GM21447 (cell line): ENCODE results near the gene RPRML.
A peak's percentile ranks its signal among the peaks of the same experiment; 100 is the strongest.

Source experiments
- ATAC-seq: cut with Tn5 transposase; IDR thresholded peaks from one replicate; pipeline ENCODE4 v1.9.1; 2021; ENCODE audit not compliant: unreplicated experiment

Gene RPRML

DNA sequence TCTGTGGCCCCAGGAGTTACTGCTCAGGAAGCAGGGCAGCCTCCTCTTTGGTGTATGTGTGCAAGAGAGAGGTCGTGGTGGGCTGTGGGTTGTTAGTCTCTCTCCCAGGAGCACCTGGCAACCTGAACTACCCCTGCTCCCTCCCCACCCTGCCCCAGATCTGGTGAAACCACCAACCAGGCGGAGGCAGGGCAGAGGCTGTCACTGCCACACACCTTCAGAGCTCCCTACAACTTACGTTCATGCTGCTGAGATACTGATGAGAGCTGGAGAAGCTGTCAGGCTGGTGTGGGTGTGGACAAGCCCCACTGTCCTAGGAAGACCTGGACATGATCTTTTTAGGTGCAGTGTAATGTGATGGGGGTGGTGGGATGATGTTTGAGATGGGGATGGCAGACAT is 31.8 kb downstream of the RPRML start:
- no peak for ATAC-seq

- ATAC-seq, result no peak
Observed at GRCh38 chr17:46944931-46945330, 34.1 kb downstream of the RPRML start.

- ATAC-seq, result no peak
Observed at GRCh38 chr17:46943501-46944393, 35.3 kb downstream of the RPRML start.

GRCh38 chr17:46943218-46943500 is 35.9 kb downstream of the RPRML start:
- ATAC-seq, result no peak

DNA sequence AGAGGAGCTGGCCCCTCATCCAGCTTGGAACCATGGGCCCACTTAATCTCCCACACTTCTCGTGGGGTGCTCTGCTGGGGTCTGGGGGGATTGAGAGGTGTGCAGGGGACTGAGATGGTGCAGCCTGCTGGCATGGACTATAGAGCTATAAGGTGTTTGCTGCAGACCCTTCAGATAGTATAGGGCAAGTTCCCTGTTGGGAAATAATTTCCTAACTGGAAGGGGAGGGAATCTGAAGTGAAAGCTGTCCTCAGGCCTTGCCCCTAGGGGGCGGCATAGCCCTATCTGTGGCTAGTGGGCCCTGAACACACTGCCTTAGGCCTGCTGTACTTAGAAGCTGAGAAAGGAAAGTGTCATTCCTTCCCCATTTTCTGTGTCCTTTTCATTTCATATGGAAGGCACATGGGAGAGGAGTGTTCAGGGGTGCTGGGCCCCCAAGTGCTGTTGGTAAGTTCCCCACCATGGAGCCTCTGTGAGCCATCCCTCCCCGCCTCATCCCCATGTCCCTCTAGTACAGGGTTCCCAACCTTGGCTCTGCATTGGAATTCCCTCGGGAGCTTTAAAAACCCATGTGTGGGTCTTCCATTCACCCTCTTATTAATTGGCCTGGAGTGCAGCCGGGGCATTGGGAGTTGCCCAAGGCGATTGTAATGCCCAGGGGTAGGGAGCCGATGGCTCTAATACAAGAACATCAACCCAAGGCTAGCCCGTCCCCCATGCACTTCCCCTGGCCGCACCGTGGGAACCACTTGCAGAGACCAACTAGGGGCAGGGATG is 36.4 kb downstream of the RPRML start:
- ATAC-seq, result no peak

- ATAC-seq, result peak; percentile 54
Observed at GRCh38 chr17:46940692-46941404, 38.2 kb downstream of the RPRML start.

- no peak for ATAC-seq
Observed at GRCh38 chr17:46935658-46936266, 43.3 kb downstream of the RPRML start.

GRCh38 chr17:46931596-46931995 is 47.5 kb downstream of the RPRML start:
- ATAC-seq, result no peak

DNA sequence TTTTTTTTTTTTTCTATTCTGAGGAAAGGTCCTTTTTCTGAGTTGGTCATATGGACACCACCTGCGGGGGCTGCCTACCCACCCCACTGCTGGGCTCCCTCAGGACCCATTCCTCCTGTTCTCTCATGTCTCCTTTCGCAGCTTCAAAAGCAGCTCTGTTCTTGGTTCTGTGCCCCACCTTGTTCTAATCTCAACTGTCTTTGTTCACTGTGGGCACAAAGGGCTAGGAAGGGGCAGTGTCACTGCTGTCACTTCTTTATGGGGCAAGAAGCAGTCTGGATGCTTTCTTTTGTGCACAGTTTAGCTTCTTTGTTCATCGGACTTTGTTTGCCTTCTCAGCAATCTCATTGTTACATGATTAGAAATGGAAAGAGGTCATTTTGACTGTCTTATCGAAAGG is 49.0 kb downstream of the RPRML start:
- ATAC-seq, result no peak

DNA sequence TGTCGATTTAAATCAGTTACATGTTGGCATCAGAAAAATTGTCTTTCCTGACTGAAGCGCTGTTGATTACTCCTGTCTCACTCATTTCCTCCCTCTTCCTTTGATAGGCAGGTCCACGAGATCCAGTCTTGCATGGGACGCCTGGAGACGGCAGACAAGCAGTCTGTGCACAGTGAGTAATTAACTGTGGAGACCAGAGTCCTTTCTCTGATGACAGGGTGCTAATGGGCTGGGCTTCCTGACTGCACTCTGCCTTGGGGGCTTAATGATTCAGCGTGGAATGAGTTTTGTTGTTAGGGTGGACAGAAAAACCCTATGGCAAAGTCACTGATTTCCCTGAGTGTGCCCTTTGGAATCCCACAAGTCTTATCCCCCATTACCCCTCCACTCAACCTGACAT is 49.6 kb downstream of the RPRML start:
- no peak for ATAC-seq

DNA sequence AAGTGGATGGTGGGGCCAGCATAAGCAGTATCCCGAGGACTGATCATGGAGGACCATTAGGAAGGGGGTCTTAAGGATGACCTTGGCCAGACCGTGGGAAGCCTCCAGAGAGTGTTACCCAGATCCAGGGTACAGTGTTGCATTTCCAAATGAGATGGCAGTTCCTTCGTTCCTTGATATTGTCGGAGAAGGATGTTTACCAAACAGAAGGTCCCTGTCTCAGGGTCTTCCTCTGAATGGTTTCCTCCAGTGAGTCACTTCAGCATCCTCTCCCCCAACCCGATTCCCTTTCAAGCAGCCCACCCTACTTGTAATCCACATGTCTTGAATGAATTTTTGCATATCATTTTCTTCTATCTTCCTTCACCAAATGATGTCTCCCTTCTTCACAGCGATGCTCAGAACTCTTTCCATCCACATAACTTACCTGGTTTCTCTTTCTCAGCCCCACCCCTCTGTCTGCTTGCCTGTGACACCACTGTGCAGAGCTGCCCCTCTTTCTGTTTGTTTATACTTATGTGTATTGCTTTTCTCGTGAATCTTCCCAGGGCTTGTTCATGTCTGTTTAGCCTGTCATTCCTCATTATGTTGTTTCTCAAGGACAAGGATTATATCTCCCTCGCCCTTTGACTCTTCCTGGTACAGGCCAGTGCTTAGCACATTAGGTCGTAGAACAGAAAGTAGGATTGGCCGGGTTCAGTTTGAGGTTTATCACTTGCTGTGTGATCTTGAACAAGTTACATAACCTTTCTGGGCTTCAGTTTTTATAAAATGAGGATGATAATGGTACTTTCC is 50.4 kb downstream of the RPRML start:
- ATAC-seq, result no peak
